Superior temporal gyrus (tissue), 1 donor: Measurements from ENCODE around the gene C6orf89.
A peak's percentile ranks its signal among the peaks of the same experiment; 100 is the strongest.
"Not testable (repeated sequence)": the region's sequence is repeated elsewhere in the genome, so short reads cannot be mapped to it uniquely, and the experiment has no call there.

ENCODE experiments used
- DNase-seq: peaks from one replicate; pipeline ENCODE4 v3.0.0-alpha.2; 2016; ENCODE audit errors: extremely low spot score

Gene C6orf89

GRCh38 chr6:36947570-36948351, 62.0 kb downstream of the C6orf89 start:
- peak; percentile 94 for DNase-seq

GRCh38 chr6:36949076-36949475, 63.3 kb downstream of the C6orf89 start:
- not testable (repeated sequence) for DNase-seq

- no peak for DNase-seq
Observed at GRCh38 chr6:36949636-36950035, 63.9 kb downstream of the C6orf89 start.

GRCh38 chr6:36953931-36954261, 68.1 kb downstream of the C6orf89 start:
- DNase-seq: no peak

- no peak for DNase-seq
Observed at GRCh38 chr6:36954262-36954931, 68.6 kb downstream of the C6orf89 start, which contains the start of gene PI16. TSS of gene PI16 (plus strand) at chr6:36954738. CDS start at chr6:36954761, 23 bp downstream.

GRCh38 chr6:36955136-36955535, 69.4 kb downstream of the C6orf89 start:
- DNase-seq: no peak

GRCh38 chr6:36955671-36956445, 70.1 kb downstream of the C6orf89 start:
- DNase-seq: no peak

- DNase-seq: no peak
Observed at GRCh38 chr6:36956446-36956820, 70.7 kb downstream of the C6orf89 start.

- no peak for DNase-seq
Observed at GRCh38 chr6:36957773-36958271, 72.1 kb downstream of the C6orf89 start.

GRCh38 chr6:36958775-36959554, 73.2 kb downstream of the C6orf89 start:
- DNase-seq: no peak

- no peak for DNase-seq
Observed at GRCh38 chr6:36959555-36960250, 74.0 kb downstream of the C6orf89 start.

- no peak for DNase-seq
Observed at GRCh38 chr6:36961441-36962435, 76.0 kb downstream of the C6orf89 start.

- DNase-seq: no peak
Observed at GRCh38 chr6:36962874-36963273, 77.1 kb downstream of the C6orf89 start.

GRCh38 chr6:36963451-36964290, 77.9 kb downstream of the C6orf89 start:
- DNase-seq: no peak

GRCh38 chr6:36964349-36964748, 78.6 kb downstream of the C6orf89 start:
- DNase-seq: no peak

- no peak for DNase-seq
Observed at GRCh38 chr6:36964908-36965307, 79.2 kb downstream of the C6orf89 start.

GRCh38 chr6:36967301-36967700, 81.5 kb downstream of the C6orf89 start:
- no peak for DNase-seq

- no peak for DNase-seq
Observed at GRCh38 chr6:36967757-36968156, 82.0 kb downstream of the C6orf89 start.
